Nucleus accumbens (tissue), 56 donors: ENCODE data around the gene NF1.
"Not testable (repeated sequence)": the region's sequence is repeated elsewhere in the genome, so short reads cannot be mapped to it uniquely, and the experiment has no call there.

Source experiments
- DNase-seq, 56 donors: peaks; one replicate each; lab custom pipeline; 2025; lab: John Stamatoyannopoulos, UW

The NF1 gene

GRCh38 chr17:31250229-31250628 lies 155.5 kb downstream of the NF1 start:
- no peak for DNase-seq

- DNase-seq: no peak
Observed at GRCh38 chr17:31251105-31251969, 156.6 kb downstream of the NF1 start.

GRCh38 chr17:31251970-31252328 lies 157.2 kb downstream of the NF1 start:
- DNase-seq: no peak

GRCh38 chr17:31252741-31253140 lies 158.0 kb downstream of the NF1 start:
- DNase-seq: no peak

GRCh38 chr17:31254654-31255053 lies 159.9 kb downstream of the NF1 start:
- no peak for DNase-seq

GRCh38 chr17:31256936-31257335 lies 162.2 kb downstream of the NF1 start:
- no peak for DNase-seq

GRCh38 chr17:31260151-31260550 lies 165.4 kb downstream of the NF1 start:
- DNase-seq: no peak

GRCh38 chr17:31261601-31262000 lies 166.8 kb downstream of the NF1 start:
- no peak for DNase-seq

- DNase-seq: not testable (repeated sequence)
Observed at GRCh38 chr17:31262923-31263322, 168.1 kb downstream of the NF1 start.

GRCh38 chr17:31266042-31266441 lies 171.3 kb downstream of the NF1 start:
- DNase-seq: no peak

GRCh38 chr17:31269036-31269577 lies 174.3 kb downstream of the NF1 start:
- DNase-seq: no peak

GRCh38 chr17:31269578-31269983 lies 174.8 kb downstream of the NF1 start:
- DNase-seq: peak in 2 of 56 donors; percentile 7 to 10

GRCh38 chr17:31272236-31272635 lies 177.5 kb downstream of the NF1 start:
- DNase-seq: no peak

- DNase-seq: no peak
Observed at GRCh38 chr17:31272803-31273202, 178.0 kb downstream of the NF1 start.

GRCh38 chr17:31273516-31273915 lies 178.7 kb downstream of the NF1 start:
- DNase-seq: no peak

GRCh38 chr17:31274252-31274651 lies 179.5 kb downstream of the NF1 start:
- DNase-seq: no peak

GRCh38 chr17:31275116-31275515 lies 180.3 kb downstream of the NF1 start:
- DNase-seq: no peak

- DNase-seq: no peak
Observed at GRCh38 chr17:31279401-31279800, 184.6 kb downstream of the NF1 start.

- DNase-seq: no peak
Observed at GRCh38 chr17:31281061-31281460, 186.3 kb downstream of the NF1 start.

- no peak for DNase-seq
Observed at GRCh38 chr17:31283841-31284240, 189.1 kb downstream of the NF1 start.

- no peak for DNase-seq
Observed at GRCh38 chr17:31286587-31286986, 191.8 kb downstream of the NF1 start.

- not testable (repeated sequence) for DNase-seq
Observed at GRCh38 chr17:31287932-31288331, 193.2 kb downstream of the NF1 start.
